ENCODE results near the gene DBX1. TPM values are rescaled to one million over a fixed set of nuclear protein-coding genes. Genes with fewer than 3 reads are reported as not detected.

DBX1 gene
- total and polyA plus RNA-seq, 10 of the 15 experiments (the other 5 are each of a cell fraction or from before 2014, with no cell fraction given): not detected

GRCh38 chr11:20112291-20113148, 47.8 kb downstream of the DBX1 start:
- H2AFZ ChIP-seq (ENCODE audit: control insufficient read depth, low read depth, low read length): no peak overlapping the region
- DNase-seq (ENCODE audit: low read depth, low spot score) (no peak), ATAC-seq (no peak), FAIRE-seq (no peak)
- no peaks in the 10 kb centered on the region; the same call in 1 of the 2 replicates for H3K4me1 ChIP-seq (ENCODE audit: control insufficient read depth, insufficient read depth, low read length)
- no peak overlapping the region for H3K27ac ChIP-seq (ENCODE audit: control insufficient read depth, insufficient read depth)
- in situ Hi-C loops (cut with MboI): loop anchor here (5.0 kb wide), 1 partner anchor 165 kb away; no protein-coding TSS in a partner anchor
- POLR2A ChIA-PET: no interaction called here
- H3K4me3 ChIP-seq: no peak overlapping the region
- intact Hi-C loops (cut with micrococcal nuclease; ENCODE audit: unreplicated experiment): loop anchor here (1.0 kb wide), 1 partner anchor 37 kb away; no protein-coding TSS in a partner anchor
- no TSS peak for BruUV-seq (replicated peaks)
- 58% methylated on average over 15 of the region's 15 CpGs for WGBS (ENCODE audit: insufficient coverage, insufficient replicate concordance, low lambda C conversion rate, missing lambda C conversion rate)
- SMC1A ChIA-PET (ENCODE audit: uncharacterized antibody, unreplicated experiment): interaction anchor here (0.9 to 2.2 kb wide), 8 partner anchors 16 to 167 kb away, joined by 3 to 8 read pairs (median 3); no protein-coding TSS in a partner anchor
- H3K79me2 ChIP-seq (ENCODE audit: control insufficient read depth, insufficient read depth, low read length): no peaks in the 10 kb centered on the region
- no peaks in the 10 kb centered on the region for H3K27me3 ChIP-seq (replicated peaks in 1 of 2; ENCODE audit: control insufficient read depth in 2 of 2, insufficient read depth in 2 of 2, low read length in 1 of 2)
- H3K9me3 ChIP-seq (replicated peaks; ENCODE audit: control insufficient read depth, insufficient read depth, low read length): no peaks in the 10 kb centered on the region
- RAD21 ChIA-PET (ENCODE audit: unreplicated experiment): interaction anchor here (0.7 to 3.3 kb wide), 6 partner anchors 13 to 286 kb away, joined by 3 to 20 read pairs (median 3); no protein-coding TSS in a partner anchor
- no peaks in the 10 kb centered on the region for H4K20me1 ChIP-seq (ENCODE audit: control insufficient read depth, insufficient read depth)
- no peaks in the 10 kb centered on the region for H3K36me3 ChIP-seq (ENCODE audit: control insufficient read depth in 2 of 2, insufficient read depth in 2 of 2, low read length in 1 of 2)
- H3K9ac ChIP-seq (ENCODE audit: control insufficient read depth, insufficient read depth, low read length): no peak overlapping the region
- CTCF ChIA-PET: interaction anchor here (0.6 to 9.0 kb wide), 21 partner anchors 10 to 242 kb away, joined by 3 to 111 read pairs (median 3); no protein-coding TSS in a partner anchor
- no peak overlapping the region for H3K4me2 ChIP-seq (ENCODE audit: control insufficient read depth, insufficient read depth)
- TF ChIP-seq IRF4 (IDR thresholded peaks at IDR 0.05; ENCODE audit: low read depth, low read length) (no peak), ZNF687 (IDR thresholded peaks at IDR 0.05) (no peak)
